22Rv1 (cell line): ENCODE data around the gene SCNN1A.

Experiments
- H3K27ac ChIP-seq: fragments of 450-650 bp; 2 replicates; pipeline ENCODE4 v1.5.1; 2017
- ZFX ChIP-seq: fragments of 450-650 bp; IDR thresholded peaks from 2 replicates; pipeline ENCODE4 v1.6.1; 2017; ENCODE audit warnings: antibody characterized with exemption, borderline replicate concordance
- TF ChIP-seq, protein P1 (sequence below): fragments of 450-650 bp; IDR thresholded peaks from 2 replicates; pipeline ENCODE4 v1.5.1; 2017; ENCODE audit warnings: mild to moderate bottlenecking

Gene SCNN1A

DNA sequence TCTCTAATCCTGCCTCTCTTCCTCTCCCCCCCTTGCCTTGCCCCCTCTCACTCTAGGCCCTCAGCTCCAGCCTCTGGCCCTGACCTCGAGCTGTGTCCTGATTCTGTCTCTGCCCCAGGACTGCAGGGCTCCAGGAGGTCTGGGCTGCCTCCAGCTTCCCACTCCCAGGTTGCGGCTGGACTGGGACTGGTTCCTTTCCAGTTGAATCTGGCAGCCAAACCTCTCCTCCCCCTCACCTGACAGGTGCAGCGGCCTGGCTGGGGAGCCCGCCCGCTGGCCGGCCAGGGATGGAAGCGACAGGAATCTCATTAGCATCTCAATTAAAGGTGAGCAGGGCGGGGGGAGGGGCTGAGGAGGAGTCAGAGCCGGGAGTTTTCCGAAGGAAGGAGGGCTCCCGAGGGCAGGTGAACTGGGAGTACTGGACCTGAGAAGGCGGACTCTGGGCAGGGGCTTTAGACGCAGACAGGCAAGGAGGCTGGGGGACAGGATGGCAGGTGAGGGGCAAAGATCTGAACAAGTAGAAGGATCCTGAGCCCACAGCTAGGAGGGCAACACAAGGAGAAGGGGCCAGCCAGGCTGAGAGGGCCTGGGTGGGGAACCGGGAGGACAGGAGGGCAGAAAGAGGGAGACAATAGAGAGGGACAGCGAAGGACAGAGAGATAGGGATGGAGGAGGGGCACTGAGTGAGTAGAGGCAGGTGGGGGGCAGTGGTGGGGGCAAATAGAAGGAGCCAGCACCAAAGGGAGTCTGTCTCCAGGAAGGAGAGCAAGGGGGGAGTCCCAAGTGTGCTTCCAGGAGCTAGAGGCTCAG, at the start of gene SCNN1A:
TSS of gene SCNN1A (minus strand) at position 295 of the 810 bp plus-strand sequence. CDS start 780 bp downstream, outside the sequence.
- H3K27ac ChIP-seq = peak within 1 kb of the TSS; percentile 98
- no peak for TF ChIP-seq ZFX
- TF ChIP-seq, protein P1, sequence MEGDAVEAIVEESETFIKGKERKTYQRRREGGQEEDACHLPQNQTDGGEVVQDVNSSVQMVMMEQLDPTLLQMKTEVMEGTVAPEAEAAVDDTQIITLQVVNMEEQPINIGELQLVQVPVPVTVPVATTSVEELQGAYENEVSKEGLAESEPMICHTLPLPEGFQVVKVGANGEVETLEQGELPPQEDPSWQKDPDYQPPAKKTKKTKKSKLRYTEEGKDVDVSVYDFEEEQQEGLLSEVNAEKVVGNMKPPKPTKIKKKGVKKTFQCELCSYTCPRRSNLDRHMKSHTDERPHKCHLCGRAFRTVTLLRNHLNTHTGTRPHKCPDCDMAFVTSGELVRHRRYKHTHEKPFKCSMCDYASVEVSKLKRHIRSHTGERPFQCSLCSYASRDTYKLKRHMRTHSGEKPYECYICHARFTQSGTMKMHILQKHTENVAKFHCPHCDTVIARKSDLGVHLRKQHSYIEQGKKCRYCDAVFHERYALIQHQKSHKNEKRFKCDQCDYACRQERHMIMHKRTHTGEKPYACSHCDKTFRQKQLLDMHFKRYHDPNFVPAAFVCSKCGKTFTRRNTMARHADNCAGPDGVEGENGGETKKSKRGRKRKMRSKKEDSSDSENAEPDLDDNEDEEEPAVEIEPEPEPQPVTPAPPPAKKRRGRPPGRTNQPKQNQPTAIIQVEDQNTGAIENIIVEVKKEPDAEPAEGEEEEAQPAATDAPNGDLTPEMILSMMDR = no peak

DNA sequence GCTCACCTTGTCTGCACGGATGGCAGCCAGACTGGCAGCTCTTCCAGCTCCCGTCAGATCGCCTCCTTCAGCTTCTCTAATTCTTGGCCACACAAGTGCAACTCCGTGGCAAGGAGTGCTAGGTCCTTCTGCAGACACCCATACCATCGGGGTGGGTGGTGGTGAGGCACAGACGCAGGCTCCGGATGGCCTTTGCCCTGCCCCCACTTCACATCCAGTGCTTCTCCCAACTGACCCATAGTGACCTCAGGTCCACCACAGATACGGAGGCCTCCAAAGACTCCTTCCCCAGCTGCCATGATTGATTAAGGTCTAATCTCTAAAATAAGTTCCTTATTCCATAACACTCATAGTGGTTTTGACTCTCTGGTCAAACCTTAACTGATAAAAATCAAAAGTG, 49.5 kb upstream of the SCNN1A start:
- no peak for TF ChIP-seq ZFX
- TF ChIP-seq, protein P1 = no peak
- no peak overlapping the region for H3K27ac ChIP-seq

DNA sequence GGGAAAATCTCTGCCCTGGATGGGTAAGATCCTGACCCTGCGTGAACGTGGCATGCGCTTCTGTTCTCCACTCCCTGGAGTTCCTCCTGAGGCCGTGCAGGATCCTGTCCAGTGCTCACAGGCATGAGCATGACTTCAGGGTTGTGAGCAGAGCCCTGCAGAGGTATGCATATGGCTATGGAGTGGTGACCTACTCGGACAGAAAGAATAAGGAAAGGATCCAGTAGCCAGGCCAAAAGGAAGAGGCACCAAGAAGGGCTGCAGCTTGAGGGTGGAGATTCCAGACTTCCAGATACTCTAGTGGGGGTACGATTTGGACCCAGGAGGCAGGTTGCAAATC, 48.6 kb upstream of the SCNN1A start:
- TF ChIP-seq ZFX = no peak
- TF ChIP-seq, protein P1 = no peak
- peak overlapping the region; percentile 21; the same call in 1 of the 2 replicates for H3K27ac ChIP-seq

DNA sequence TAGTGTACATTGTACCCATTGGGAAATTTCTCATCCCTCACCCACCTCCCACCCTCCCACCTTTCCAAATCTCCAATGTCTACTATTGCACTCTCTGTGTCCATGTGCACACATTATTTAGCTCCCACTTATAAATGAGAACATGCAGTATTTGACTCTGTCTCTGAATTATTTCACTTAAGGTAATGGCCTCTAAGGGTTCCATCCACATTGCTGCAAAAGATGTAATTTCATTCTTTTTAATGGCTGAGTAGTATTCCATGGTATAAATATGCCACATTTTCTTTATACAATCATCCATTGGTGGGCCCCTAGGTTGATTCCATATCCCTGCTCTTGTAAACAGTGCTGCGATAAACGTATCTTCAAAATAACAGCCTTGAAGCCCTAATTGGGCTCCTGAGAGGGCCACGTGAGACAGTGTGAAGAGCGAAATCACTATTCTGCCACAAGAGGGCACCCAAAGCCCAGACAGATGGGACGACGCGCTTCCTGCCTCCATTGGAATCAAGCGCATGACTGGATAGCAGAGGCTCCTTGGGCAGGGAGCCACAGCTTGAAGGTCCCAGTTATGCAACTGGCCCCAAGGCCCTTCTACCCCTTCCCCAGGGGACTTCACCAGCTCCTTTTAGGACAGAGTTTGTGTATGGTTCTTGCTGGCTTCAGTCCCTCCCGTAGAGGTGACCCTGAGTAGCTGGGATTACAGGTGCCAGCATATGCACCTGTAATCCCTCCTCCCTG, 48.1 kb upstream of the SCNN1A start:
- H3K27ac ChIP-seq = peak overlapping the region; percentile 21; the same call in 1 of the 2 replicates

DNA sequence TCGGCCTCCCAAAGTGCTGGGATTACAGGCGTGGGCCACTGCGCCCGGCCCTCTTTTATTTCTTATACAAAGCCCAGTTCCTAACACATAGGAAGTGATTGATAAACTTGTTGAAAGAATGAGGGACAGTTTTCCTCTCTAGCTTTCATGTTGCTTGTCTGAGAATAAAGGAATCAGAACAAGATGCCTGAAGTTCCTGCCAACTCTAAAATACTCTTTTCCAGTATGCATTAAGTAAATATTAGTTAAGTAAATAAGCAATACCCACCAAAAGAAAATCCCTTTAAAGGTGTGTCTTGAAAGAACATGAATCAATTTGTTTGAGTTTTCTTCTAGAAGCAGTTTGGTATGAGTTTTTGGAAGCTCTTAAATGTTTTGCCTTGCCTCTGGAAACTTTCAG, 45.0 kb upstream of the SCNN1A start:
- TF ChIP-seq, protein P1 = no peak
- TF ChIP-seq ZFX = no peak
- H3K27ac ChIP-seq = no peak overlapping the region

More for the DNA sequence above, 48.1 kb upstream of the SCNN1A start:
- TF ChIP-seq, protein P1 = peak; percentile 99
- TF ChIP-seq ZFX = no peak

DNA sequence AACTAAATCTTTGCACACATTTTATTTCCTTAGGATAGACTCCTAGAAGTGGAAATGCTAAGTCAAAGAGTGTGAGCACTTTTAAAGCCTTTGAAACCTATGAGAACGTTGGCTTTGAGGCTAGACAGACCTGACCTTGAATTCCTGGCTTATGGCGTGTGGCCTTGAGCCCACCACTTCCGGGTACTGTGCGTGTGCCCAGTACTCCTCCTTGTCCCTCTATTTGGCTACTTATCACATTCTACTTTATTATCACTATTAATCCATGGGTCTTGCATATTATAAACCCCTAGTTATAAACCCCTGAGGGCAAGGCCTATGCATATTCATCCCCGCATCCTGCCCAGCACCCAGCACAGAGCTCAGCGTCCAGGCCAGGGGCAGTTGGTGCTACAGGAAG, 43.4 kb upstream of the SCNN1A start:
- no peak overlapping the region for H3K27ac ChIP-seq
- TF ChIP-seq, protein P1 = no peak
- no peak for TF ChIP-seq ZFX

DNA sequence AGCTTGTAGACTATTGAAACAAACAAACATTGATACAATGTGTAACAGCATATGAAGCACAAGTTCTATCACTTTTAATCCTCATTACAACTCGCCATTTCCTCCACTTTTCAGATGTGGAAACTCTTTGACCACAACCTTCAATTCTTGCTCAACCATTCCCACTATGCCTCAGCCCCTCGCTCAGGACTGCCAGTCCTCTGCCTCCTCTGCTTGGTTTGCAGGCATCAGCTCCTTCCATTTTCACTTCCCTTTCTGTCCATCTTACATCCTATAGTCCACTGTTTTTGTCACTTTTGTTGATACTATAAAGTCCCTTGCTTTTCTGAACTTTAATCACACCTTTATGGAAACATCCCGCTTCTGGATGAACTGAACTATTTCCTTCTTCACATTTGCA, 41.2 kb upstream of the SCNN1A start:
- TF ChIP-seq, protein P1 = no peak
- TF ChIP-seq ZFX = no peak
- H3K27ac ChIP-seq = no peak overlapping the region
